Spinal cord (tissue), 10 donors: ENCODE data around the gene GABBR1. TPM values are rescaled to one million over a fixed set of nuclear protein-coding genes. Genes with fewer than 3 reads are reported as not detected.

Source experiments
- DNase-seq, 6 donors: peaks; one replicate each; pipeline versions ENCODE4 v3.0.0 to v3.0.0-alpha.2; 2013 to 2015; ENCODE audit warnings: low spot score in 6 of 6, low read depth in 4 of 6
- H3K27ac ChIP-seq: one replicate; pipeline ENCODE4 v1.5.1; 2013; ENCODE audit warnings: low read depth, low read length, control low read depth
- H3K27me3 ChIP-seq: one replicate; pipeline ENCODE4 v1.6.1; 2013; ENCODE audit warnings: low read length; ENCODE audit not compliant: control insufficient read depth, insufficient read depth
- H3K36me3 ChIP-seq: one replicate; pipeline ENCODE4 v1.6.1; 2013; ENCODE audit warnings: low read length; ENCODE audit not compliant: control insufficient read depth, insufficient read depth
- H3K4me1 ChIP-seq: one replicate; pipeline ENCODE4 v1.6.1; 2013; ENCODE audit warnings: low read length; ENCODE audit not compliant: control insufficient read depth, insufficient read depth
- H3K4me3 ChIP-seq: one replicate; pipeline ENCODE4 v1.5.1; 2013; ENCODE audit warnings: low read depth, low read length, control low read depth
- H3K9me3 ChIP-seq: one replicate; pipeline ENCODE4 v1.6.1; 2013; ENCODE audit warnings: low read length; ENCODE audit not compliant: control insufficient read depth, insufficient read depth
- WGBS: methylation state at CpG from one replicate; pipeline ENCODE4 v1.1.5; 2013; ENCODE audit warnings: missing lambda C conversion rate; ENCODE audit not compliant: insufficient coverage; 5-methylcytosine and 5-hydroxymethylcytosine counted together
- polyA plus RNA-seq, 2 donors: library from polyadenylated mRNA; unstranded; fragments of 120-200 nt; gene quantifications; one replicate each; pipeline ENCODE4 v1.2.1, GENCODE V29; 2013; ENCODE audit not compliant: insufficient read length in 2 of 2
- total RNA-seq, 2 donors: library from RNA; depleted of rRNA in 1 of 2; stranded (reverse); fragments of 120-200 nt in 1 of 2; fragments of >200 nt in 1 of 2; gene quantifications; one replicate each; pipeline versions ENCODE4 v1.2.3 to v1.2.4, GENCODE V29; 2013 to 2014
- donor health status: healthy.

The GABBR1 gene
- total and polyA plus RNA-seq, 4 donors, result 97.9 to 438 (median 270) TPM

- H3K36me3 ChIP-seq, result no peaks in the 10 kb centered on the region
- no peaks in the 10 kb centered on the region for H3K9me3 ChIP-seq
- H3K4me1 ChIP-seq, result no peaks in the 10 kb centered on the region
- no peak overlapping the region for H3K27ac ChIP-seq
- no peaks in the 10 kb centered on the region for H3K27me3 ChIP-seq
- H3K4me3 ChIP-seq, result no peak overlapping the region
- no peak for DNase-seq
- WGBS, result no CpG with 5 or more reads among the region's 1 CpG
Measured at GRCh38 chr6:29561606-29562181, 71.3 kb downstream of the GABBR1 start.

GRCh38 chr6:29561091-29561490 lies 71.9 kb downstream of the GABBR1 start:
- Histone ChIP-seq H3K4me1 (no peaks in the 10 kb centered on the region), H3K36me3 (no peaks in the 10 kb centered on the region), H3K27me3 (peaks cover under 1% of the 10 kb centered on the region), H3K27ac (no peak overlapping the region), H3K4me3 (no peak overlapping the region), H3K9me3 (no peaks in the 10 kb centered on the region)
- DNase-seq, result no peak

DNA sequence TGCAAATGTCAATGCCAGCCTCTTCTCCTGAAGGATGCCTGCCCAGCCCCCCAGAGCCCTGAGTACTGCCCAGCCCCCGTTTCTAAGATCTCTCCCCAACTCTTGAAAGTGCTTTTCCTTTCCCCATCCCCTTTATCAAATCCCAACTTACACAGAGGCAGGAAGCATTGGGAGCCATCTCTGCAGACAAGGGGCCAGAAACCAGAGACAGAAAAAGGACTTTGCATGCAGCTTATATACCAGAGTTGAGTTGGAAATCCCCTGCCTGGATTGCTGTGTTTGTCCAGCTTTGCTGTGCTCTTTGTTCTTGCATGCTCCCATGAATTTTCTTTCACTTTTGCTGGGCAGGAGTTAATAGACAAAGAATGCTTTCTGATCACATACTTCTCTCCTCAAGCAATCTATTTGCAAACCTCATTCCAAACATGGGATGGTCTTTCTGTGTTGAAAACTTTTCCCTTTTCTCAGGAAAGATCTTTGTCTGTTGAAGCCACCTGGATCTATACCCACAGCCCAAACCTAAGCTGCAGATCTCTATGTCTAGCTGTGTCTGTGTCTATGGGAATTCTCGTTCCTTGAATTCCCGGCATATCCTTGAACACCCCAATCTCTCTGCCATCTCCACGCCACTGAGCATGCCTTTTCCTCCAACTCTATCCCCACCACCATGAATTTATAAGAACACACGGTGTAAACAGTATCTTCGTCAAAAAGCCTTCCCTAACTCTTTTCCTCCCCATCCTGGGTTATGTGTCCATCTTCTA lies 73.3 kb downstream of the GABBR1 start, which contains the start of gene UBD:
UBD (minus strand) TSS at position 209 of the 764 bp plus-strand sequence; CDS start at position 178, 31 bp downstream.
- Histone ChIP-seq H3K36me3 (no peaks in the 10 kb centered on the region), H3K27ac (no peak within 1 kb of the TSS), H3K9me3 (no peaks in the 10 kb centered on the region), H3K4me3 (no peak within 1 kb of the TSS), H3K4me1 (no peaks in the 10 kb centered on the region), H3K27me3 (peaks cover 7% of the 10 kb centered on the region)
- WGBS, result 84% methylated on average over 6 of the region's 6 CpGs
- DNase-seq, result no peak

- no peak overlapping the region for H3K4me3 ChIP-seq
- no peaks in the 10 kb centered on the region for H3K9me3 ChIP-seq
- peaks cover 18% of the 10 kb centered on the region for H3K27me3 ChIP-seq
- peaks cover 5% of the 10 kb centered on the region for H3K4me1 ChIP-seq
- H3K36me3 ChIP-seq, result no peaks in the 10 kb centered on the region
- 93% methylated on average over 20 of the region's 22 CpGs for WGBS
- no peak overlapping the region for H3K27ac ChIP-seq
- DNase-seq, result no peak
Measured at GRCh38 chr6:29558439-29559079, 74.4 kb downstream of the GABBR1 start.

DNA sequence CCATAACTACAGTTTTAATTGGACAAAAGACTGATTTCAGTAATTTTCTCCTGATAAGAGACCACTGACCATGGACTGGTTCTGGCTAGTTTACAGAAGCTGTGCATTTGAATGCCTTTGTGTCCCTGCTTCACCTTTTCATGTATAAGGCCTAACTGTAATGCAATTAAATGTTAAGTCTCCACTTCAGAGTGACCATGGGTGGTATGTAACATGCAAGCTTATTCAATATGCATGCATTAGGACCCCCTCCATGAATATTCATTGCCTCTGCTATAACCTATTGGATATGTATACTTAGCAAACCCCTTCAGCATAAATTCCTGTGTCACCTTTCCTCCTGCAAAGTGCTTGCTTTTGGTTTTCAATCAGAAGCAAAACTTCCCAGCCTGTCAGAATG lies 75.7 kb downstream of the GABBR1 start:
- Histone ChIP-seq H3K9me3 (no peaks in the 10 kb centered on the region), H3K27ac (no peak overlapping the region), H3K27me3 (peaks cover 28% of the 10 kb centered on the region), H3K36me3 (no peaks in the 10 kb centered on the region), H3K4me1 (peaks cover 12% of the 10 kb centered on the region), H3K4me3 (no peak overlapping the region)
- no peak for DNase-seq

GRCh38 chr6:29554764-29555163 lies 78.2 kb downstream of the GABBR1 start:
- no peaks in the 10 kb centered on the region for H3K36me3 ChIP-seq
- no peak overlapping the region for H3K27ac ChIP-seq
- H3K4me3 ChIP-seq, result no peak overlapping the region
- DNase-seq, result no peak
- H3K27me3 ChIP-seq, result peaks cover 31% of the 10 kb centered on the region
- H3K9me3 ChIP-seq, result no peaks in the 10 kb centered on the region
- 85% methylated on average over 4 of the region's 5 CpGs for WGBS
- peaks cover 12% of the 10 kb centered on the region for H3K4me1 ChIP-seq

DNA sequence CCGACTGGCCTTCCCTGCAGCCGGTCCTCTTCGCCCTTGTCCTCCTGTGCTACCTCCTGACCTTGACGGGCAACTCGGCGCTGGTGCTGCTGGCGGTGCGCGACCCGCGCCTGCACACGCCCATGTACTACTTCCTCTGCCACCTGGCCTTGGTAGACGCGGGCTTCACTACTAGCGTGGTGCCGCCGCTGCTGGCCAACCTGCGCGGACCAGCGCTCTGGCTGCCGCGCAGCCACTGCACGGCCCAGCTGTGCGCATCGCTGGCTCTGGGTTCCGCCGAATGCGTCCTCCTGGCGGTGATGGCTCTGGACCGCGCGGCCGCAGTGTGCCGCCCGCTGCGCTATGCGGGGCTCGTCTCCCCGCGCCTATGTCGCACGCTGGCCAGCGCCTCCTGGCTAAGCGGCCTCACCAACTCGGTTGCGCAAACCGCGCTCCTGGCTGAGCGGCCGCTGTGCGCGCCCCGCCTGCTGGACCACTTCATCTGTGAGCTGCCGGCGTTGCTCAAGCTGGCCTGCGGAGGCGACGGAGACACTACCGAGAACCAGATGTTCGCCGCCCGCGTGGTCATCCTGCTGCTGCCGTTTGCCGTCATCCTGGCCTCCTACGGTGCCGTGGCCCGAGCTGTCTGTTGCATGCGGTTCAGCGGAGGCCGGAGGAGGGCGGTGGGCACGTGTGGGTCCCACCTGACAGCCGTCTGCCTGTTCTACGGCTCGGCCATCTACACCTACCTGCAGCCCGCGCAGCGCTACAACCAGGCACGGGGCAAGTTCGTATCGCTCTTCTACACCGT lies 79.5 kb downstream of the GABBR1 start:
- H3K4me1 ChIP-seq, result peaks cover 12% of the 10 kb centered on the region
- no peaks in the 10 kb centered on the region for H3K36me3 ChIP-seq
- H3K4me3 ChIP-seq, result peak overlapping the region; percentile 31
- WGBS, result under 1% methylated on average over 76 of the region's 83 CpGs
- H3K9me3 ChIP-seq, result no peaks in the 10 kb centered on the region
- no peak overlapping the region for H3K27ac ChIP-seq
- DNase-seq, result peak in 4 of 6 donors; percentile 19 to 83 (median 39)
- peaks cover 32% of the 10 kb centered on the region for H3K27me3 ChIP-seq

DNA sequence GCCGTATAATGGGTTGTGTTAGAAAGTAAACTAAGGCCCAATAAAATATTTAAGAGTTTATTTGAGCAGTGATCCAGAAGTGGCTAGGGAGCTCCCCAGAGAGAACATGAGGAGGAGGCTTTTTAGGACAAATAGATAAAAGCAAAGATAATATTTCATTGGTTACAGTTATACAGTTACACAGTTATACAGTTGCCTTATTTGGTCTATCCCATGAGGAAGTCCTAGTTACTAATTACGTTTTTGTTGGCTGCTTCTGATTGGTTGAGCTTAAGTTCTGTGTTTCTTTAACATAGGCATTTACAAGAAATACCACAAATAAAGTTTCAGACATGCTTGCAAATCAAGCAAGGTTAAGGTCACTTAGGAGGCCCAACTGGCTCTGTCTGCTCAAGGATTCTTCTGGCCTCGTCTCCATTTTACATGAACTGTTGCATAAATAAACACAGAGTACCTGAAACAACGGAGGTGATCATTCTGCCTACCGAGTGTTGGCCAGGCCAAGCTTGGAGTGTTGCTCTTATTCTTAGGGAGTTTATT lies 80.4 kb downstream of the GABBR1 start:
- peaks cover 12% of the 10 kb centered on the region for H3K4me1 ChIP-seq
- peak in 5 of 6 donors; percentile 50 to 87 (median 60) for DNase-seq
- no CpG with 5 or more reads among the region's 5 CpGs for WGBS
- H3K4me3 ChIP-seq, result peak overlapping the region; percentile 19
- no peaks in the 10 kb centered on the region for H3K36me3 ChIP-seq
- no peaks in the 10 kb centered on the region for H3K9me3 ChIP-seq
- H3K27me3 ChIP-seq, result peaks cover 33% of the 10 kb centered on the region
- H3K27ac ChIP-seq, result no peak overlapping the region

- 23% methylated on average over 2 of the region's 3 CpGs for WGBS
- peak in 1 of 6 donors; percentile 13 for DNase-seq
- H3K4me1 ChIP-seq, result no peaks in the 10 kb centered on the region
- no peak overlapping the region for H3K27ac ChIP-seq
- no peak overlapping the region for H3K4me3 ChIP-seq
- peaks cover 8% of the 10 kb centered on the region for H3K27me3 ChIP-seq
- no peaks in the 10 kb centered on the region for H3K9me3 ChIP-seq
- H3K36me3 ChIP-seq, result no peaks in the 10 kb centered on the region
Measured at GRCh38 chr6:29547573-29547972, 85.4 kb downstream of the GABBR1 start.
